Liver (tissue), 9 donors: ENCODE results near the gene SEMA3C. TPM values are rescaled to one million over a fixed set of nuclear protein-coding genes. Genes with fewer than 3 reads are reported as not detected.

Experiments
- DNase-seq: peaks from one replicate; pipeline ENCODE4 v3.0.0-alpha.2; 2017; ENCODE audit warnings: low spot score
- H3K27ac ChIP-seq, 2 donors: one replicate each; pipeline ENCODE4 v1.7.0; 2013; ENCODE audit warnings: inconsistent platforms in 2 of 2, low read length in 2 of 2, control low read depth in 1 of 2, low read depth in 1 of 2, mild to moderate bottlenecking in 1 of 2
- H3K27me3 ChIP-seq, 4 donors: one replicate each; pipeline versions ENCODE4 v1.6.1 to v1.7.0; 2013; ENCODE audit warnings: low read length in 3 of 4, inconsistent platforms in 1 of 4, mild to moderate bottlenecking in 1 of 4, moderate library complexity in 1 of 4; ENCODE audit not compliant: control insufficient read depth in 4 of 4, insufficient read depth in 4 of 4
- H3K36me3 ChIP-seq, 4 donors: one replicate each; pipeline versions ENCODE4 v1.6.1 to v1.7.0; 2013; ENCODE audit warnings: low read length in 3 of 4, mild to moderate bottlenecking in 3 of 4, low read depth in 1 of 4, moderate library complexity in 1 of 4; ENCODE audit not compliant: control insufficient read depth in 4 of 4, insufficient read depth in 3 of 4
- H3K4me1 ChIP-seq, 4 donors: one replicate each; pipeline versions ENCODE4 v1.6.1 to v1.7.0; 2013; ENCODE audit warnings: low read length in 3 of 4, mild to moderate bottlenecking in 3 of 4, moderate library complexity in 1 of 4; ENCODE audit not compliant: control insufficient read depth in 4 of 4, insufficient read depth in 4 of 4
- H3K4me3 ChIP-seq, 3 donors: one replicate each; pipeline versions ENCODE4 v1.6.1 to v1.7.0; 2013; ENCODE audit warnings: low read length in 3 of 3, control low read depth in 1 of 3, low read depth in 1 of 3, mild to moderate bottlenecking in 1 of 3
- H3K9ac ChIP-seq, 2 donors: one replicate each; pipeline ENCODE4 v1.7.0; 2013; ENCODE audit warnings: low read length in 2 of 2, mild to moderate bottlenecking in 2 of 2, moderate library complexity in 2 of 2, control low read depth in 1 of 2, low read depth in 1 of 2
- H3K9me3 ChIP-seq, 4 donors: one replicate each; pipeline versions ENCODE4 v1.6.1 to v1.7.0; 2013; ENCODE audit warnings: low read length in 3 of 4; ENCODE audit not compliant: control insufficient read depth in 4 of 4
- EGR1 ChIP-seq, 2 donors: IDR thresholded peaks; 2 replicates each; pipeline ENCODE4 v1.6.1; 2016 to 2018; ENCODE audit warnings: antibody characterized with exemption in 2 of 2, low read depth in 2 of 2
- FOXA1 ChIP-seq: IDR thresholded peaks from 2 replicates; pipeline ENCODE4 v1.6.1; 2016; ENCODE audit warnings: antibody characterized with exemption
- FOXA2 ChIP-seq: IDR thresholded peaks from 2 replicates; pipeline ENCODE4 v1.6.1; 2016; ENCODE audit warnings: antibody characterized with exemption
- HNF4A ChIP-seq, 2 donors: conservative IDR thresholded peaks; 2 replicates each; pipeline ENCODE4 v1.6.1; 2016; ENCODE audit warnings: antibody characterized with exemption in 2 of 2, mild to moderate bottlenecking in 2 of 2
- JUND ChIP-seq, 2 donors: IDR thresholded peaks; 2 replicates each; pipeline ENCODE4 v1.6.1; 2016; ENCODE audit warnings: antibody characterized with exemption in 2 of 2
- RAD21 ChIP-seq, 2 donors: IDR thresholded peaks; 2 replicates each; pipeline ENCODE4 v1.6.1; 2016; ENCODE audit warnings: antibody characterized with exemption in 2 of 2, mild to moderate bottlenecking in 2 of 2
- SP1 ChIP-seq: IDR thresholded peaks from 2 replicates; pipeline ENCODE4 v1.6.1; 2018; ENCODE audit warnings: antibody characterized with exemption, mild to moderate bottlenecking
- TAF1 ChIP-seq: conservative IDR thresholded peaks from 2 replicates; pipeline ENCODE4 v1.6.1; 2016; ENCODE audit warnings: antibody characterized with exemption, mild to moderate bottlenecking
- YY1 ChIP-seq: IDR thresholded peaks from 2 replicates; pipeline ENCODE4 v1.6.1; 2016; ENCODE audit warnings: antibody characterized with exemption, mild to moderate bottlenecking
- WGBS: extraction: QIAGEN DNeasy Blood & Tissue Kit; methylation state at CpG from one replicate; pipeline ENCODE4 v1.1.7; 2013; 5-methylcytosine and 5-hydroxymethylcytosine counted together
- polyA plus RNA-seq, 2 donors: library from polyadenylated mRNA; stranded (reverse) in 1 of 2; unstranded in 1 of 2; fragments of 200-250 nt in 1 of 2; fragments of >200 nt in 1 of 2; fragmentation: Nextera tagmentation in 1 of 2; extraction: Ambion mirVana in 1 of 2; gene quantifications; one replicate each; pipeline versions ENCODE4 v1.2.1 to v1.2.3, GENCODE V29; 2013 to 2015
- total RNA-seq, 2 donors: library from RNA; depleted of rRNA; stranded (reverse); fragments of >200 nt; gene quantifications; one replicate each; pipeline ENCODE4 v1.2.3, GENCODE V29; 2014
- TF ChIP-seq, protein P1 (sequence below): IDR thresholded peaks from 2 replicates; pipeline ENCODE4 v1.6.1; 2016; ENCODE audit warnings: antibody characterized with exemption, mild to moderate bottlenecking
- TF ChIP-seq, protein P2 (sequence below): fragments of 150-350 bp; IDR thresholded peaks from 2 replicates; pipeline ENCODE4 v1.5.1; 2017; ENCODE audit warnings: improper control_type of control experiment, low read depth, low read length; ENCODE audit not compliant: missing input control
- TF ChIP-seq, protein P3 (sequence below): IDR thresholded peaks from 2 replicates; pipeline ENCODE4 v1.6.1; 2016; ENCODE audit warnings: antibody characterized with exemption
- TF ChIP-seq, protein P4 (sequence below): IDR thresholded peaks from 2 replicates; pipeline ENCODE4 v1.6.1; 2016; ENCODE audit warnings: antibody characterized with exemption
- TF ChIP-seq, protein P5 (sequence below): IDR thresholded peaks from 2 replicates; pipeline ENCODE4 v1.6.1; 2016; ENCODE audit warnings: antibody characterized with exemption
- donor health status: healthy.
- donor health status: healthy.
- donor health status: healthy.
- donor health status: healthy.
- donor health status: healthy.

Gene SEMA3C
- total and polyA plus RNA-seq, 4 donors: 0.20 to 1.8 (median 0.64) TPM

DNA sequence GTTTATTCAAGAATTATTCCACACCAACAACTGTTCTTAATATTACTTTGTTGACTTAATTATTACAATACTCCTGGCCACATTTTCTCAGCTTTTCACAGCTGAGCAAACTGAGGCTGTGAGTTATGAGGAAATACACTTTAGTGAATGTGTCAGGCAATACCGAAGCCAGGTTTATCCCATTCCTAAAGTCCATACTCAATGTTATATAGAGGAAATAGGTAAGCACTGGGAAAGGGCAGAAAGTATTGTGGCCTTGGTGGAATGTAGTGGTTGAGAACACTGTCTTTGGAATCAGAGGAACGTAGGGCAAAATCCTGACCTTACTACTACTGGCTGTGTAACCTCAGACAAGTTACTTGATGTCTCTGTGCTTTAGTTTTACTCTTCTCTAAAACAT is 169.6 kb downstream of the SEMA3C start (continued):
- TF ChIP-seq, protein P1, sequence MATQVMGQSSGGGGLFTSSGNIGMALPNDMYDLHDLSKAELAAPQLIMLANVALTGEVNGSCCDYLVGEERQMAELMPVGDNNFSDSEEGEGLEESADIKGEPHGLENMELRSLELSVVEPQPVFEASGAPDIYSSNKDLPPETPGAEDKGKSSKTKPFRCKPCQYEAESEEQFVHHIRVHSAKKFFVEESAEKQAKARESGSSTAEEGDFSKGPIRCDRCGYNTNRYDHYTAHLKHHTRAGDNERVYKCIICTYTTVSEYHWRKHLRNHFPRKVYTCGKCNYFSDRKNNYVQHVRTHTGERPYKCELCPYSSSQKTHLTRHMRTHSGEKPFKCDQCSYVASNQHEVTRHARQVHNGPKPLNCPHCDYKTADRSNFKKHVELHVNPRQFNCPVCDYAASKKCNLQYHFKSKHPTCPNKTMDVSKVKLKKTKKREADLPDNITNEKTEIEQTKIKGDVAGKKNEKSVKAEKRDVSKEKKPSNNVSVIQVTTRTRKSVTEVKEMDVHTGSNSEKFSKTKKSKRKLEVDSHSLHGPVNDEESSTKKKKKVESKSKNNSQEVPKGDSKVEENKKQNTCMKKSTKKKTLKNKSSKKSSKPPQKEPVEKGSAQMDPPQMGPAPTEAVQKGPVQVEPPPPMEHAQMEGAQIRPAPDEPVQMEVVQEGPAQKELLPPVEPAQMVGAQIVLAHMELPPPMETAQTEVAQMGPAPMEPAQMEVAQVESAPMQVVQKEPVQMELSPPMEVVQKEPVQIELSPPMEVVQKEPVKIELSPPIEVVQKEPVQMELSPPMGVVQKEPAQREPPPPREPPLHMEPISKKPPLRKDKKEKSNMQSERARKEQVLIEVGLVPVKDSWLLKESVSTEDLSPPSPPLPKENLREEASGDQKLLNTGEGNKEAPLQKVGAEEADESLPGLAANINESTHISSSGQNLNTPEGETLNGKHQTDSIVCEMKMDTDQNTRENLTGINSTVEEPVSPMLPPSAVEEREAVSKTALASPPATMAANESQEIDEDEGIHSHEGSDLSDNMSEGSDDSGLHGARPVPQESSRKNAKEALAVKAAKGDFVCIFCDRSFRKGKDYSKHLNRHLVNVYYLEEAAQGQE: no peak
- TF ChIP-seq JUND (IDR thresholded peaks at IDR 0.05) (no peak), SP1 (no peak)
- TF ChIP-seq, protein P2, sequence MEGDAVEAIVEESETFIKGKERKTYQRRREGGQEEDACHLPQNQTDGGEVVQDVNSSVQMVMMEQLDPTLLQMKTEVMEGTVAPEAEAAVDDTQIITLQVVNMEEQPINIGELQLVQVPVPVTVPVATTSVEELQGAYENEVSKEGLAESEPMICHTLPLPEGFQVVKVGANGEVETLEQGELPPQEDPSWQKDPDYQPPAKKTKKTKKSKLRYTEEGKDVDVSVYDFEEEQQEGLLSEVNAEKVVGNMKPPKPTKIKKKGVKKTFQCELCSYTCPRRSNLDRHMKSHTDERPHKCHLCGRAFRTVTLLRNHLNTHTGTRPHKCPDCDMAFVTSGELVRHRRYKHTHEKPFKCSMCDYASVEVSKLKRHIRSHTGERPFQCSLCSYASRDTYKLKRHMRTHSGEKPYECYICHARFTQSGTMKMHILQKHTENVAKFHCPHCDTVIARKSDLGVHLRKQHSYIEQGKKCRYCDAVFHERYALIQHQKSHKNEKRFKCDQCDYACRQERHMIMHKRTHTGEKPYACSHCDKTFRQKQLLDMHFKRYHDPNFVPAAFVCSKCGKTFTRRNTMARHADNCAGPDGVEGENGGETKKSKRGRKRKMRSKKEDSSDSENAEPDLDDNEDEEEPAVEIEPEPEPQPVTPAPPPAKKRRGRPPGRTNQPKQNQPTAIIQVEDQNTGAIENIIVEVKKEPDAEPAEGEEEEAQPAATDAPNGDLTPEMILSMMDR: no peak
- TF ChIP-seq, protein P3, sequence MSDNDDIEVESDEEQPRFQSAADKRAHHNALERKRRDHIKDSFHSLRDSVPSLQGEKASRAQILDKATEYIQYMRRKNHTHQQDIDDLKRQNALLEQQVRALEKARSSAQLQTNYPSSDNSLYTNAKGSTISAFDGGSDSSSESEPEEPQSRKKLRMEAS: no peak

DNA sequence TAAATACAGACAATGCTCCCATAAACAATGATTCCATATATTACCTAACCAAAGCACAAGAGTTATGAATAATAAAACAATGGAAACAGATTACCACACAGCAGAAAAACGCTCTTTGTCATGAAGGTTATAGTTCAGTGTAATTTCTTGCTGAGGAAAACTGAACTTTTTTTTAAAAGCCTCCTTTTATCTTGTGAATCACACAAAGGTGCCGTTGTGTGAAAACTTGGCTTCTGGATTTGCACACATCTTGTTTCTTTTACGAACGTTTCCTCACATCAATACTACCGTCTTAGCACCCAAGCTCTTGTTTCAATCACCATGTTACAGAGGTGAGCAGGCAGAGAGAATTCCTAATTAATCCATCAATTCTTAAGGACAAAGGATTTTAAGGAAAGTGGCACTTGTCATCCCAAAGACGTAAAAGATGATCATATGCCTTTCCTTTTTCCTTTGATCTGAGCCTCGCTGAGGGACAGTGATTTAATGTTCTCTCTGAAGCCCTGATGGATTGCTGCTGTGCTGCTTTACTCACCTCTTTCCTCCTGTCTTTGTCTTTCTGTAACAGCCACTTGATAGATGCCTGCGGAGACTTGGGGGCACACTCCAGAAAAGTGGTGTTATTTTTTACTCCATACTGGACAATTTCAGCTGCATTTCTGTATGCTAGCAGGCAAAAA is 170.3 kb downstream of the SEMA3C start:
- no peak overlapping the region for H3K27ac ChIP-seq
- H3K36me3 ChIP-seq: no peaks in the 10 kb centered on the region
- no peaks in the 10 kb centered on the region for H3K4me1 ChIP-seq
- H3K9ac ChIP-seq: no peak overlapping the region
- 53% methylated on average over 8 of the region's 8 CpGs for WGBS
- H3K27me3 ChIP-seq: no peaks in the 10 kb centered on the region
- H3K4me3 ChIP-seq: no peak overlapping the region
- no peak for TF ChIP-seq SP1
- no peak for TF ChIP-seq HNF4A (conservative IDR thresholded peaks at IDR 0.05)
- no peak for DNase-seq
- H3K9me3 ChIP-seq: no peaks in the 10 kb centered on the region

DNA sequence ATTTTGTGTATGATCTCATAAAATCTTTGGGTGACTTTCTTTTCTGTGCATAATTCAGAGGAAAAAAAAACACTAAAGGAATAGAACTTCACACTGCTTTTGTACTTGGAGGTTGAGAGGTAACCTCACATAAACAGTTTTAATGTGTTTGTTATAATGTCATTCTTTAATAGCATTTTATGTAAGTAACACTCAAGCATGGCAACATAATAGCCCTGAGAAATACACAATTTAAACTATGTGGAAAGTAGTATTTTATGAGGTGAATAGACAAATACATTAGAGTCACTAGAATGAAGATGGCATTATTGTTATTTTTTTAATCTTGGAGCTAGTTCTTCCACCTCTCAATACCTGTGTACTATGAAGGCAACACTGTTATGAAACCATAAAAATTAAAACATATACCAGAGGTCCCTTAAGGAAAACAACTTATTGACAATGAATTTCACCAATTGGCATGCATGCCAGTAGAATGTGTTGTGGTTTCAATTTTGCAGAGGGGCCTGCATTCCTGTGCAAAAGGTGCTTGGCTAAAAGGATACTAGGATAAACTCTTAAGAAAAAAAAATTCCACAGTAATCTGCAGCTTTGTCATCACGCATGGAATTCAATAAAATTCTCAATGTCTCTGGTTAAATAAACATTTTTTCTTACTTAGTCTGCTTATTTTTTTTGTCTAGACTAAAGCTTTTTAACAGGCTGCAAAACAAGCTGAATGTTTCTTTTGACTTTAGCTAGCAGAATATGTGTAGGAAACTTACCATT is 177.9 kb downstream of the SEMA3C start:
- Histone ChIP-seq H3K4me3 (no peak overlapping the region), H3K9me3 (no peaks in the 10 kb centered on the region), H3K9ac (no peak overlapping the region), H3K27ac (no peak overlapping the region), H3K4me1 (no peaks in the 10 kb centered on the region), H3K36me3 (no peaks in the 10 kb centered on the region), H3K27me3 (peaks cover 0 to 3% (median 0%) of the 10 kb centered on the region in 4 donors)
- DNase-seq: no peak
- WGBS: 73% methylated on average over 1 of the region's 1 CpG
- TF ChIP-seq HNF4A (conservative IDR thresholded peaks at IDR 0.05): no peak
- no peak for TF ChIP-seq TAF1
- no peak for TF ChIP-seq RAD21 (IDR thresholded peaks at IDR 0.05)
- no peak for TF ChIP-seq EGR1 (IDR thresholded peaks at IDR 0.05; ENCODE audit: low read depth in 2 of 2)
- TF ChIP-seq, protein P1: no peak
- TF ChIP-seq FOXA1: no peak
- TF ChIP-seq FOXA2: no peak
- TF ChIP-seq, protein P2: no peak
- TF ChIP-seq, protein P4, sequence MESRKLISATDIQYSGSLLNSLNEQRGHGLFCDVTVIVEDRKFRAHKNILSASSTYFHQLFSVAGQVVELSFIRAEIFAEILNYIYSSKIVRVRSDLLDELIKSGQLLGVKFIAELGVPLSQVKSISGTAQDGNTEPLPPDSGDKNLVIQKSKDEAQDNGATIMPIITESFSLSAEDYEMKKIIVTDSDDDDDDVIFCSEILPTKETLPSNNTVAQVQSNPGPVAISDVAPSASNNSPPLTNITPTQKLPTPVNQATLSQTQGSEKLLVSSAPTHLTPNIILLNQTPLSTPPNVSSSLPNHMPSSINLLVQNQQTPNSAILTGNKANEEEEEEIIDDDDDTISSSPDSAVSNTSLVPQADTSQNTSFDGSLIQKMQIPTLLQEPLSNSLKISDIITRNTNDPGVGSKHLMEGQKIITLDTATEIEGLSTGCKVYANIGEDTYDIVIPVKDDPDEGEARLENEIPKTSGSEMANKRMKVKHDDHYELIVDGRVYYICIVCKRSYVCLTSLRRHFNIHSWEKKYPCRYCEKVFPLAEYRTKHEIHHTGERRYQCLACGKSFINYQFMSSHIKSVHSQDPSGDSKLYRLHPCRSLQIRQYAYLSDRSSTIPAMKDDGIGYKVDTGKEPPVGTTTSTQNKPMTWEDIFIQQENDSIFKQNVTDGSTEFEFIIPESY: no peak
- TF ChIP-seq, protein P5, sequence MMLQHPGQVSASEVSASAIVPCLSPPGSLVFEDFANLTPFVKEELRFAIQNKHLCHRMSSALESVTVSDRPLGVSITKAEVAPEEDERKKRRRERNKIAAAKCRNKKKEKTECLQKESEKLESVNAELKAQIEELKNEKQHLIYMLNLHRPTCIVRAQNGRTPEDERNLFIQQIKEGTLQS: no peak
- TF ChIP-seq YY1: no peak
